GM23248 (cell line): ENCODE measurements around the gene CHST9.

Source experiments
- EZH2 ChIP-seq: fragments of 200-600 bp; sonication (generic); IDR thresholded peaks from 2 replicates; pipeline ENCODE4 v1.6.1; 2018; ENCODE audit warnings: antibody characterized with exemption, mild to moderate bottlenecking; ENCODE audit not compliant: insufficient read depth, poor library complexity, severe bottlenecking
- EZH2phosphoT487 ChIP-seq: fragments of 200-600 bp; sonication (generic); IDR thresholded peaks from 2 replicates; pipeline ENCODE4 v1.6.1; 2018; ENCODE audit warnings: antibody characterized with exemption, moderate library complexity, mild to moderate bottlenecking, low read depth; ENCODE audit not compliant: insufficient read depth

- no peak for TF ChIP-seq EZH2
- no peak for TF ChIP-seq EZH2phosphoT487
Measured at GRCh38 chr18:27007880-27008279, 177.2 kb downstream of the CHST9 start.
